HK-2 (cell line): ENCODE results near the gene CHL1.
A peak's percentile ranks its signal among the peaks of the same experiment; 100 is the strongest.
"Not testable (repeated sequence)": the region's sequence is repeated elsewhere in the genome, so short reads cannot be mapped to it uniquely, and the experiment has no call there.

Source experiments
- DNase-seq: peaks from one replicate; pipeline ENCODE4 v3.0.0-alpha.2; 2018; ENCODE audit not compliant: unreplicated experiment

CHL1 gene

GRCh38 chr3:331881-332280, 135.3 kb downstream of the CHL1 start:
- no peak for DNase-seq

DNA sequence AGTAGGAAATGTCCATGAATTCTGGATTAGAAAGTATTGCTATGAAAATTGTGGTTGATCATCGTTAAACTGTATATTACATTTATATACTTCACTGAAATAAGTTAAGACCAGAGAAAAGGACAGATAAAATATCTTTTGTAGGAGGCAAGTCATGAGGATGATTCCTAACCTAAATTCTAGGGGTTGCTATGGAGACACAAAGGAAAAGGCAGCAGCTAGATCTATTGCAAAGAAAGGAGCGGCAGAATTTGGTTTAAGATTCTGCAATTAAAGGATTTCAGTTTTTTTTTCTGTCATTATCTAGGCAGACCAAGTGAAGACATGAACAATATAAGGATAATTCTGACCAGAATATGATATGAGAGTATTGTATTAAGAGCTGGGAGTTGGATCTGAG, 136.1 kb downstream of the CHL1 start:
- no peak for DNase-seq

- no peak for DNase-seq
These were observed 138.7 kb downstream of the CHL1 start for GRCh38 chr3:335240-335639.

GRCh38 chr3:339351-339750, 142.8 kb downstream of the CHL1 start:
- DNase-seq, result no peak

DNA sequence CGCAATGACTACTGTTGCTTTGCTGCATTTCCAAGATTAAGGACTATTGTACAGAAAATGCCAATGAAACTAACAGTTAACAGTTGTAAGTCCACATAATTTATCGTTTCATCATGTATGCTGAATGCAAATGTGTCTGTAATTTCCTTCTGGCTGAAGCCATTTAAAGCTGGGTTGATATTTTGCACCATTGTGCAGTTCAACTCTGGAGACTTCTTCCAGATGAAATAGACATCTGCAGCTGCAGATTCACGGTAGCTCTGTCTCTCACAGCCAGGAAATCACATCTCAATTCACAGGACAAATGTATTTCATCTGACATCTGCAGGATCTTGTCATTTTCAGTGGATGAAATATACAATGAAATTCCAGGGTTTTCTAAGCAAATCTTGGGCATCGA, 145.4 kb downstream of the CHL1 start:
- DNase-seq, result no peak

- DNase-seq, result no peak
These were observed 149.6 kb downstream of the CHL1 start for GRCh38 chr3:346186-346585.

GRCh38 chr3:347581-347980, 151.0 kb downstream of the CHL1 start:
- DNase-seq, result no peak

GRCh38 chr3:350871-351371, 154.4 kb downstream of the CHL1 start:
- DNase-seq, result no peak

DNA sequence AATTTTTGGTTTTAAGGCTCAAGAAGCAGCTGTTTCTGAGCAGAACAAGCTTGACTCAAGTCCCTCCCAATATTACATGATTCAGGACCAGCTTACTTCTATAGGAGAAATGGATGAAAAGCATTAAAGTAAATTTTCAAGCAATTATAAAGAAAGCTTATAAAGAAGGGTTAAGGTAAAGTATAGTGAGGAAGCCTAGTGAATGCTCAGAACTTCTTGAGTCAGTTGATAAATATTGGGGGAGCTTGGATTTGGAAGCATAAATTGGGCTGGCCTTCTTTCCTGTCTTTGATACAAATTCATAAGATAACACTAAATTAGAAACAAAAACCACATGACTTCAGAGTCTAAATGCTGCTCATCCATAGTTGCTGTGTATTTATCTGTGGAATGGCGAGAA, 156.0 kb downstream of the CHL1 start:
- DNase-seq, result no peak

DNA sequence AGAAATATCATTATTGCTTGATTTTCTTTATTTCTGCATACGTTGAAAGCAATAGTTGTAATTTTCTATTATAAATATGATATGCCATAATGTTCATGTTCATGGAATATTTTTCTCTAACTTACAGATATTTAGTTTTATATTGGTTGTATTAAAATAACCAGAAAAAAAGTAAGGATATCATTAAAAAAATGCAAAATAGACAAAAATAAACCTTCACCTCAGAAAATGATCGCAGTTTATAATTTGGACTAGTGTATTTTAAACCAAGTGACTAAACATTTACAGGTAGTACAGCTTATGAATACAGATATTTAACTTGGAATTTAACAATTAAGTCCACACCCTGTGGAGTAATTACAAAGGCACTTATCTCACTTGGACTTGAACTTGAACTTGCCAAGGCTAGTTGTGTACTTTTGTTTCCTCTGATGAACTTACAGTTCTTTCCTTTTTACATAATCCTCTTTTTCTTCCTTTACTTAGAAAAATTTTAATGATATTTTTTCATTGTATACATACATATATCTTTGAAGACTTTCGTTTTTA, 156.7 kb downstream of the CHL1 start:
- no peak for DNase-seq

DNA sequence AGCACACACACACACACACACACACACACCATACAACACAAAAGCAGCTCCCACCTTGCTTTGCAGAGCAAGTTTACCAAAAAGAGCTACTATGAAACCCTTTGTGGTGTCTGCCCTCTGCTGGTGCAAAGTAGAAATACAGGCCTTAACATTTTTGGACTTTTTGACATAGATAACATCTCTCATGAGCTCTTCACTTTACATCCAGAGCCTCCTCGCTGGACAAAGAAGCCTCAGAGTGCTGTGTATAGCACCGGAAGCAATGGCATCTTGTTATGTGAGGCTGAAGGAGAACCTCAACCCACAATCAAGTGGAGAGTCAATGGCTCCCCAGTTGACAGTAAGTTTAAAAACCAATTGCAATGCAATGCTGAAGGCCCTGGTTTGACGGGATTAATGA, 157.9 kb downstream of the CHL1 start:
- peak; percentile 16 for DNase-seq

GRCh38 chr3:355622-356021, 159.1 kb downstream of the CHL1 start:
- DNase-seq, result no peak

- DNase-seq, result no peak
These were observed 160.4 kb downstream of the CHL1 start for GRCh38 chr3:356952-357351.

- DNase-seq, result no peak
These were observed 163.1 kb downstream of the CHL1 start for GRCh38 chr3:359672-360071.

DNA sequence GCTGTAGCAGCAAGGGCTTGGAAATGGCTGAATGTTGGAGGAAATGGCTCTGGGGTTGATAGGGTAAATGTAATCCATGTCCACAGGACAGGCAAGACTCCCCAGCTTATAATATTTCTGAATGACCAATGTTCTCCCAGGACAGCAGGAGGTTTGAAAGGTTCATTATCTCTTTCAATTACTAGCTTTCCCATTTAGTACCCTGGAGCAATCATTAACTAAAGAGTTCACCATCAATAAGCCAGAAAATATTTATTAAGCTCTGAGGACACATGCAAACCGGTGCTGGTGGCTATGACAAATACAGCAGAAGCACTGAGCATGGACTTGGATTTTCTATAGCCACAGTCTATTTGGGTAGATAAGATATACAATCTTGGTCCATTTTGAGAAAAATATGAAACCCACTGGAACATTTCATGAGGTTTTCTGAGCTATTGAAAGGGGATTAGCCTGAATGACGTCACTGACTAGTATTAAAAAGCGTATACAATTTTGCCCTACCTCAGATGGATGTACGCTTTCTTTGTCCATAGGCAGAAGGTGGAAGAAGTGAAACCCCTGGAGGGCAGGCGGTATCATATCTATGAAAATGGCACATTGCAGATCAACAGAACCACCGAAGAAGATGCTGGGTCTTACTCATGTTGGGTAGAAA, 166.2 kb downstream of the CHL1 start:
- no peak for DNase-seq

GRCh38 chr3:364287-364686, 167.7 kb downstream of the CHL1 start:
- no peak for DNase-seq

- no peak for DNase-seq
These were observed 168.7 kb downstream of the CHL1 start for GRCh38 chr3:365268-365667.

- DNase-seq, result not testable (repeated sequence)
These were observed 169.7 kb downstream of the CHL1 start for GRCh38 chr3:366253-366652.

- DNase-seq, result no peak
These were observed 176.7 kb downstream of the CHL1 start for GRCh38 chr3:373193-373779.

GRCh38 chr3:374459-374858, 177.9 kb downstream of the CHL1 start:
- no peak for DNase-seq

DNA sequence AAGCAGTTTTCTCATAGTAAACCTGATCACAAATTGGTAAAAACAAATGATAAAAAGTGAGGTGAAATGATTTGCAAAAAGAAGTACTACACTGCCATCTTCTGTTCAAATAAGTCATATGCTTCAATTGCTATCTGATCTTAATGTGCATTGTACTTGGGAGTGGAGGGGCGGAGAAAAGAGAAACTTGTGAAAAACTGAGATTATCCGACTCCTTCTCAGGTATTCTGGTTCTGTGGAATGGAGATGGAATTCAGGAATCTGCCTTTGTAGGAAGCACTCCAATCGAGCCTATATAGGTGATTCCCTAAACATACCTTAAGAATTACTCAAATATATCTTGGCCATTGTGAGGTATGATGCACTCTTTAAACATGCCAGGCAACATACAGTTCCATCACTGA, 180.6 kb downstream of the CHL1 start:
- no peak for DNase-seq

GRCh38 chr3:380801-381200, 184.2 kb downstream of the CHL1 start:
- no peak for DNase-seq

DNA sequence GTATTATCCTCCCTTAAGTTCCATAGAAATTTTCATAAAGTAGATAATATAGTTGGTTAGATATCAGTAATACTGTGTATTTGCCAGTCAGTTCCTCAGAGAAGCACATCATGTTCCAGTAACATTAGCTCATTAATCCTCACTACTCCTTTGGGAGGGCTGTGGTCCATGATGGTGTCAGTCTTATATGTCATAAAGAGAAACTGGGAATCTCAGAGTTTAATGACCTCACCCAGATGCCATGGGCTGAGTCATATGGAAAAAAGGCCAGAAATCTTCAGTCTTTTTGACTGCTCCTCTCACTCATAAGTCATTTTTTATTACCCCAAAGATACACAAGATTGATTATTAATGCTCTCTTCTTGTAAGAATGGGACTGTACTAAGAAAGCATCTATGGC, 188.6 kb downstream of the CHL1 start:
- no peak for DNase-seq

GRCh38 chr3:394775-395174, 198.2 kb downstream of the CHL1 start:
- no peak for DNase-seq
